HUES6 (cell line): Measurements from ENCODE around the gene EN1.

Experiments
- H3K27ac ChIP-seq: 2 replicates; pipeline ENCODE4 v1.7.0; 2013; ENCODE audit warnings: low read depth, mild to moderate bottlenecking, low read length, inconsistent platforms
- H3K27me3 ChIP-seq: 2 replicates; pipeline ENCODE4 v1.6.1; 2013; ENCODE audit warnings: low read length; ENCODE audit not compliant: control insufficient read depth, insufficient read depth
- H3K36me3 ChIP-seq: 2 replicates; pipeline ENCODE4 v1.6.1; 2013; ENCODE audit warnings: low read length; ENCODE audit not compliant: control insufficient read depth, insufficient read depth
- H3K4me1 ChIP-seq: 2 replicates; pipeline ENCODE4 v1.6.1; 2013; ENCODE audit warnings: low read length; ENCODE audit not compliant: control insufficient read depth, insufficient read depth
- H3K4me3 ChIP-seq: 2 replicates; pipeline ENCODE4 v1.5.1; 2013; ENCODE audit warnings: low read depth, low read length
- H3K9ac ChIP-seq: one replicate; pipeline ENCODE4 v1.6.1; 2013; ENCODE audit warnings: mild to moderate bottlenecking, low read length
- H3K9me3 ChIP-seq: 2 replicates; pipeline ENCODE4 v1.6.1; 2013; ENCODE audit warnings: low read depth, low read length; ENCODE audit not compliant: control insufficient read depth, insufficient read depth

The EN1 gene

GRCh38 chr2:118832071-118832790, 15.2 kb downstream of the EN1 start:
- no peak overlapping the region for H3K4me3 ChIP-seq
- H3K9ac ChIP-seq = no peak overlapping the region
- H3K36me3 ChIP-seq = no peaks in the 10 kb centered on the region
- peaks cover 94% of the 10 kb centered on the region for H3K27me3 ChIP-seq
- peaks cover 35% of the 10 kb centered on the region for H3K4me1 ChIP-seq
- no peak overlapping the region for H3K27ac ChIP-seq
- H3K9me3 ChIP-seq = no peaks in the 10 kb centered on the region

GRCh38 chr2:118830881-118831280, 16.6 kb downstream of the EN1 start:
- Histone ChIP-seq H3K27ac (no peak overlapping the region), H3K9me3 (no peaks in the 10 kb centered on the region), H3K27me3 (peaks cover 89% of the 10 kb centered on the region), H3K4me3 (no peak overlapping the region), H3K36me3 (no peaks in the 10 kb centered on the region), H3K4me1 (peaks cover 29% of the 10 kb centered on the region), H3K9ac (no peak overlapping the region)

GRCh38 chr2:118830118-118830517, 17.3 kb downstream of the EN1 start:
- H3K4me1 ChIP-seq = peaks cover 26% of the 10 kb centered on the region
- H3K4me3 ChIP-seq = no peak overlapping the region
- no peaks in the 10 kb centered on the region for H3K36me3 ChIP-seq
- no peak overlapping the region for H3K27ac ChIP-seq
- H3K9me3 ChIP-seq = no peaks in the 10 kb centered on the region
- no peak overlapping the region for H3K9ac ChIP-seq
- H3K27me3 ChIP-seq = peaks cover 81% of the 10 kb centered on the region

- Histone ChIP-seq H3K9me3 (no peaks in the 10 kb centered on the region), H3K4me1 (no peaks in the 10 kb centered on the region), H3K36me3 (no peaks in the 10 kb centered on the region), H3K27me3 (peaks cover 53% of the 10 kb centered on the region), H3K9ac (no peak overlapping the region), H3K4me3 (no peak overlapping the region), H3K27ac (no peak overlapping the region)
These were observed 21.4 kb downstream of the EN1 start for GRCh38 chr2:118826093-118826492.

- no peak overlapping the region for H3K4me3 ChIP-seq
- H3K9me3 ChIP-seq = no peaks in the 10 kb centered on the region
- H3K36me3 ChIP-seq = no peaks in the 10 kb centered on the region
- H3K27ac ChIP-seq = no peak overlapping the region
- peaks cover 38% of the 10 kb centered on the region for H3K27me3 ChIP-seq
- no peak overlapping the region for H3K9ac ChIP-seq
- no peaks in the 10 kb centered on the region for H3K4me1 ChIP-seq
These were observed 23.8 kb downstream of the EN1 start for GRCh38 chr2:118823633-118824032.

GRCh38 chr2:118822572-118822971, 24.9 kb downstream of the EN1 start:
- no peak overlapping the region for H3K4me3 ChIP-seq
- peaks cover 41% of the 10 kb centered on the region for H3K27me3 ChIP-seq
- H3K27ac ChIP-seq = no peak overlapping the region
- no peak overlapping the region for H3K9ac ChIP-seq
- H3K36me3 ChIP-seq = no peaks in the 10 kb centered on the region
- no peaks in the 10 kb centered on the region for H3K9me3 ChIP-seq
- no peaks in the 10 kb centered on the region for H3K4me1 ChIP-seq

GRCh38 chr2:118822015-118822414, 25.4 kb downstream of the EN1 start:
- Histone ChIP-seq H3K27ac (no peak overlapping the region), H3K4me3 (no peak overlapping the region), H3K9ac (no peak overlapping the region), H3K9me3 (no peaks in the 10 kb centered on the region), H3K4me1 (no peaks in the 10 kb centered on the region), H3K27me3 (peaks cover 44% of the 10 kb centered on the region), H3K36me3 (no peaks in the 10 kb centered on the region)

GRCh38 chr2:118817469-118817868, 30.0 kb downstream of the EN1 start:
- no peaks in the 10 kb centered on the region for H3K9me3 ChIP-seq
- peaks cover 23% of the 10 kb centered on the region for H3K4me1 ChIP-seq
- no peak overlapping the region for H3K9ac ChIP-seq
- H3K27ac ChIP-seq = no peak overlapping the region
- H3K36me3 ChIP-seq = no peaks in the 10 kb centered on the region
- H3K4me3 ChIP-seq = no peak overlapping the region
- H3K27me3 ChIP-seq = peaks cover 48% of the 10 kb centered on the region

- Histone ChIP-seq H3K4me3 (no peak overlapping the region), H3K4me1 (peaks cover 25% of the 10 kb centered on the region), H3K36me3 (no peaks in the 10 kb centered on the region), H3K27ac (no peak overlapping the region), H3K9ac (no peak overlapping the region), H3K27me3 (peaks cover 49% of the 10 kb centered on the region), H3K9me3 (no peaks in the 10 kb centered on the region)
These were observed 30.8 kb downstream of the EN1 start for GRCh38 chr2:118816669-118817068.

GRCh38 chr2:118815731-118816130, 31.7 kb downstream of the EN1 start:
- Histone ChIP-seq H3K27me3 (peaks cover 44% of the 10 kb centered on the region), H3K9ac (no peak overlapping the region)

GRCh38 chr2:118815314-118815713, 32.1 kb downstream of the EN1 start:
- Histone ChIP-seq H3K27ac (no peak overlapping the region), H3K4me3 (no peak overlapping the region), H3K9ac (no peak overlapping the region), H3K4me1 (peaks cover 28% of the 10 kb centered on the region), H3K36me3 (no peaks in the 10 kb centered on the region), H3K27me3 (peaks cover 44% of the 10 kb centered on the region), H3K9me3 (no peaks in the 10 kb centered on the region)

More at GRCh38 chr2:118815731-118816130, 31.7 kb downstream of the EN1 start:
- Histone ChIP-seq H3K4me1 (peaks cover 25% of the 10 kb centered on the region), H3K4me3 (no peak overlapping the region), H3K27ac (no peak overlapping the region), H3K9me3 (no peaks in the 10 kb centered on the region), H3K36me3 (no peaks in the 10 kb centered on the region)
